ELR (cell line): Measurements from ENCODE around the gene ZPR1.
A peak's percentile ranks its signal among the peaks of the same experiment; 100 is the strongest.
"Not testable (repeated sequence)": the region's sequence is repeated elsewhere in the genome, so short reads cannot be mapped to it uniquely, and the experiment has no call there.

Experiments used
- DNase-seq: peaks from one replicate; pipeline ENCODE4 v3.0.0-alpha.2; 2015; ENCODE audit warnings: low read depth

Gene ZPR1

GRCh38 chr11:116823031-116823843 lies 35.4 kb upstream of the ZPR1 start, which contains the start of gene APOA4:
Gene APOA4, minus strand, starts transcription at chr11:116823304. Its CDS starts 113 bp downstream, at chr11:116823191.
- DNase-seq = no peak

GRCh38 chr11:116822575-116822974 lies 34.8 kb upstream of the ZPR1 start:
- no peak for DNase-seq

GRCh38 chr11:116821050-116821918 lies 33.5 kb upstream of the ZPR1 start:
- DNase-seq = no peak

- DNase-seq = no peak
These were observed 31.2 kb upstream of the ZPR1 start for GRCh38 chr11:116819049-116819448.

GRCh38 chr11:116814502-116814901 lies 26.7 kb upstream of the ZPR1 start:
- no peak for DNase-seq

GRCh38 chr11:116813781-116814471 lies 26.1 kb upstream of the ZPR1 start:
- DNase-seq = no peak

GRCh38 chr11:116813170-116813569 lies 25.3 kb upstream of the ZPR1 start:
- DNase-seq = no peak

- no peak for DNase-seq
These were observed 24.3 kb upstream of the ZPR1 start for GRCh38 chr11:116812109-116812508.

GRCh38 chr11:116811194-116811593 lies 23.4 kb upstream of the ZPR1 start:
- no peak for DNase-seq

GRCh38 chr11:116808262-116809175 lies 20.7 kb upstream of the ZPR1 start:
- DNase-seq = peak; percentile 35

GRCh38 chr11:116807601-116808261 lies 19.9 kb upstream of the ZPR1 start:
- DNase-seq = no peak

- DNase-seq = no peak
These were observed 16.2 kb upstream of the ZPR1 start for GRCh38 chr11:116804001-116804400.

GRCh38 chr11:116801662-116802061 lies 13.8 kb upstream of the ZPR1 start:
- DNase-seq = not testable (repeated sequence)

GRCh38 chr11:116800610-116801009 lies 12.8 kb upstream of the ZPR1 start:
- no peak for DNase-seq

GRCh38 chr11:116798368-116798767 lies 10.5 kb upstream of the ZPR1 start:
- DNase-seq = no peak

- DNase-seq = no peak
These were observed 10.0 kb upstream of the ZPR1 start for GRCh38 chr11:116797816-116798215.

- no peak for DNase-seq
These were observed 8.7 kb upstream of the ZPR1 start for GRCh38 chr11:116796548-116796947.

GRCh38 chr11:116794851-116795250 lies 7.0 kb upstream of the ZPR1 start:
- DNase-seq = no peak

GRCh38 chr11:116793772-116794097 lies 5.9 kb upstream of the ZPR1 start:
- DNase-seq = peak; percentile 15

GRCh38 chr11:116792869-116793771 lies 5.3 kb upstream of the ZPR1 start:
- DNase-seq = peak; percentile 88
